HCT116 (cell line): Measurements from ENCODE around the gene CDON. TPM values are rescaled to one million over a fixed set of nuclear protein-coding genes. Genes with fewer than 3 reads are reported as not detected.

Experiments
- ATAC-seq: fragments of 200-7000 bp; cut with Tn5 transposase; 2 replicates; pipeline ENCODE4 v1.9.1; 2020; ENCODE audit warnings: mild to moderate bottlenecking, moderate library complexity
- BruUV-seq: library from RNA; stranded (reverse); fragments of 400-500 nt; replicated peaks from 2 replicates; lab custom pipeline; 2021; lab: Mats Ljungman, UMichigan
- CTCF ChIA-PET: fragments of 300-600 bp; sonication (Branson Sonifier 250); formaldehyde crosslinking; loops from one replicate; lab custom pipeline; 2021; ENCODE audit warnings: antibody characterized with exemption; lab: Charles Lee
- POLR2A ChIA-PET: fragments of 300-600, 350-600 bp; sonication (Branson Sonifier 250); formaldehyde crosslinking; loops from one replicate; lab custom pipeline; 2021; ENCODE audit warnings: antibody characterized with exemption; lab: Charles Lee
- RAD21 ChIA-PET, 2 experiments: fragments of 300-600 bp; sonication (Branson Sonifier 250); formaldehyde crosslinking; loops; one replicate each; lab custom pipeline; 2023; ENCODE audit warnings: low total read pairs in 2 of 2; ENCODE audit not compliant: uncharacterized antibody in 2 of 2, unreplicated experiment in 2 of 2, low non-redundant PET in 1 of 2; lab: Charles Lee
- DNase-seq: peaks from one replicate; pipeline ENCODE4 v3.0.0-alpha.2; 2010; ENCODE audit warnings: low read depth, low spot score
- H2AFZ ChIP-seq: fragments of 200-600 bp; shearing (Covaris generic), sonication (generic); 2 replicates; pipeline ENCODE4 v1.6.1; 2017; ENCODE audit warnings: low read depth, mixed run types, mixed read lengths, antibody characterized with exemption, low read length; ENCODE audit not compliant: poor library complexity, severe bottlenecking
- H3K27ac ChIP-seq: 2 replicates; pipeline ENCODE4 v1.5.1; 2012; ENCODE audit warnings: low read depth, low read length
- H3K27me3 ChIP-seq: fragments of 200-600 bp; sonication (generic); 2 replicates; pipeline ENCODE4 v1.6.1; 2016; ENCODE audit warnings: mixed run types, low read length, mixed read lengths; ENCODE audit not compliant: insufficient read depth
- H3K36me3 ChIP-seq, 2 experiments: fragments of 200-500 bp in 1 of 2; fragments of 200-600 bp in 1 of 2; sonication (Bioruptor generic) in 1 of 2; sonication (generic) in 1 of 2; 2 replicates each; pipeline versions ENCODE4 v1.5.1 to v1.6.1; 2014 to 2016; ENCODE audit warnings: low read length in 2 of 2, inconsistent platforms in 1 of 2, mixed read lengths in 1 of 2, mixed run types in 1 of 2; ENCODE audit not compliant: insufficient read depth in 2 of 2, control insufficient read depth in 1 of 2
- H3K4me1 ChIP-seq, 2 experiments: fragments of 200-600 bp in 1 of 2; sonication (generic) in 1 of 2; 2 replicates each; pipeline versions ENCODE4 v1.5.1 to v1.6.1; 2012 to 2017; ENCODE audit warnings: low read length in 2 of 2, inconsistent platforms in 1 of 2, mild to moderate bottlenecking in 1 of 2, mixed read lengths in 1 of 2, mixed run types in 1 of 2, moderate library complexity in 1 of 2; ENCODE audit not compliant: insufficient read depth in 2 of 2, control insufficient read depth in 1 of 2
- H3K4me2 ChIP-seq: fragments of 200-600 bp; sonication (generic); 2 replicates; pipeline ENCODE4 v1.6.1; 2017; ENCODE audit warnings: mixed run types, low read length, mixed read lengths
- H3K4me3 ChIP-seq, 2 experiments: fragments of 200-600 bp in 1 of 2; sonication (generic) in 1 of 2; replicated peaks in 1 of 2; 2 replicates each; pipeline ENCODE4 v1.5.1; 2011 to 2016; ENCODE audit warnings: low read length in 2 of 2, control low read depth in 1 of 2, low read depth in 1 of 2, mild to moderate bottlenecking in 1 of 2, mixed read lengths in 1 of 2, mixed run types in 1 of 2
- H3K79me2 ChIP-seq: fragments of 200-600 bp; sonication (generic); 2 replicates; pipeline ENCODE4 v1.6.1; 2017; ENCODE audit warnings: mild to moderate bottlenecking, mixed run types, low read length, moderate library complexity, mixed read lengths; ENCODE audit not compliant: insufficient read depth
- H3K9ac ChIP-seq: fragments of 200-600 bp; sonication (generic); 2 replicates; pipeline ENCODE4 v1.6.1; 2016; ENCODE audit warnings: low read length, mixed read lengths
- H3K9me2 ChIP-seq: fragments of 200-600 bp; sonication (generic), shearing (Covaris generic); 2 replicates; pipeline ENCODE4 v1.6.1; 2017; ENCODE audit warnings: mixed run types, mild to moderate bottlenecking, moderate library complexity; ENCODE audit not compliant: insufficient read depth
- H3K9me3 ChIP-seq, 2 experiments: fragments of 200-500 bp in 1 of 2; fragments of 200-600 bp in 1 of 2; sonication (Bioruptor generic) in 1 of 2; sonication (generic) in 1 of 2; 2 replicates each; pipeline ENCODE4 v1.6.1; 2014 to 2017; ENCODE audit warnings: low read length in 2 of 2, mixed read lengths in 2 of 2, inconsistent platforms in 1 of 2, low read depth in 1 of 2, mild to moderate bottlenecking in 1 of 2, mixed run types in 1 of 2, moderate library complexity in 1 of 2; ENCODE audit not compliant: control insufficient read depth in 1 of 2, insufficient read depth in 1 of 2
- H4K20me1 ChIP-seq: fragments of 200-600 bp; sonication (generic), shearing (Covaris generic); 2 replicates; pipeline ENCODE4 v1.6.1; 2017; ENCODE audit warnings: mixed run types, mild to moderate bottlenecking, moderate library complexity; ENCODE audit not compliant: insufficient read depth
- CBX3 ChIP-seq: IDR thresholded peaks from 2 replicates; pipeline ENCODE4 v1.6.1; 2012; ENCODE audit warnings: low read depth
- EGR1 ChIP-seq: IDR thresholded peaks from 2 replicates; pipeline ENCODE4 v1.6.1; 2012; ENCODE audit warnings: low read depth
- EZH2 ChIP-seq: fragments of 200-600 bp; sonication (generic); IDR thresholded peaks from 2 replicates; pipeline ENCODE4 v1.6.1; 2017; ENCODE audit warnings: antibody characterized with exemption, mixed run types
- EZH2phosphoT487 ChIP-seq: fragments of 200-600 bp; IDR thresholded peaks from 2 replicates; pipeline ENCODE4 v1.6.1; 2018; ENCODE audit warnings: antibody characterized with exemption, borderline replicate concordance
- FOSL1 ChIP-seq: IDR thresholded peaks from 2 replicates; pipeline ENCODE4 v1.6.1; 2012; ENCODE audit warnings: low read depth
- JUND ChIP-seq: IDR thresholded peaks from 2 replicates; pipeline ENCODE4 v1.6.1; 2012
- POLR2A ChIP-seq: IDR thresholded peaks from 2 replicates; pipeline ENCODE4 v1.7.0; 2011; ENCODE audit warnings: borderline replicate concordance; ENCODE audit not compliant: insufficient read depth, insufficient read length; ENCODE audit errors: extremely low read depth
- POLR2AphosphoS5 ChIP-seq: IDR thresholded peaks from 2 replicates; pipeline ENCODE4 v1.6.1; 2011; ENCODE audit warnings: mild to moderate bottlenecking, low read depth, low read length, moderate library complexity
- RAD21 ChIP-seq: IDR thresholded peaks from 2 replicates; pipeline ENCODE4 v1.6.1; 2012; ENCODE audit warnings: low read depth, mild to moderate bottlenecking
- SIN3A ChIP-seq: IDR thresholded peaks from 2 replicates; pipeline ENCODE4 v1.6.1; 2012; ENCODE audit warnings: low read depth
- ZNF274 ChIP-seq: fragments of 200-500 bp; sonication (Bioruptor generic); IDR thresholded peaks from 2 replicates; pipeline ENCODE4 v1.6.1; 2014; ENCODE audit warnings: mild to moderate bottlenecking, low read depth, low read length, inconsistent platforms
- intact Hi-C: fragments of 100-400 bp; cut with micrococcal nuclease; formaldehyde crosslinking; loops from 2 replicates; pipeline ENCODE4 v1.10.0; 2022
- total RNA-seq: library from RNA; stranded (reverse); gene quantifications from one replicate; pipeline ENCODE4 v1.2.1, GENCODE V29; 2021; ENCODE audit not compliant: unreplicated experiment
- TF ChIP-seq, protein P1 (sequence below): IDR thresholded peaks from 2 replicates; pipeline ENCODE4 v1.6.1; 2012
- TF ChIP-seq, protein P2 (sequence below): IDR thresholded peaks from 2 replicates; pipeline ENCODE4 v1.6.1; 2011; ENCODE audit warnings: mild to moderate bottlenecking, low read length, moderate library complexity; ENCODE audit not compliant: insufficient replicate concordance; ENCODE audit errors: extremely low read depth
- TF ChIP-seq, protein P3 (sequence below): IDR thresholded peaks from 2 replicates; pipeline ENCODE4 v1.6.1; 2012

The CDON gene
- total RNA-seq, 1 experiment from 2014 or later = 16.9 TPM

DNA sequence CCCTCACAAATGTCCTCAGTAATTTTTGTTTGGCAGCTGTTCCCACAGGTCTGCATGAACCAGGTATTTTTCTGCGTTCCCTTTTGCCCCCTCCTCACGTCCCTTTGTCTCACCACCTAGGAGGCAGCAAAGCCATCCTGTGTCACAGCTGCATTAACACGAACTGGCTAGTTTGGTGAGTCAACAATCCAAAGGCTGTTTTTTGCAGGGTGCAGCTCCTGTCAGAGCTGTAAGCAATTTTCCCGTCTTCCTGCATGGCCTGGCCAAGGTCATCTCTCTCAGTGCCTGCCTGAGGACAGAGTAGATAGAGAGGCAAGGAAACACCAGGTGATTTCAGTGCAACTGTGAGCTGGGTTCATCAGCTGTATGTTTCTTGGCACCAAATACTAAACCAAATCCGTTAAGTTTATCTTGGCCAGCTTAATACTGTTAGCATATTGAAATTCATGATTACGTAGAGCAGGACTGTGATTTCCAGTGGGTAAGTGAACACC lies 137.4 kb downstream of the CDON start:
- Histone ChIP-seq H4K20me1 (no peaks in the 10 kb centered on the region), H3K9me3 (no peaks in the 10 kb centered on the region), H2AFZ (no peak overlapping the region), H3K27ac (no peak overlapping the region), H3K36me3 (no peaks in the 10 kb centered on the region), H3K9me2 (no peaks in the 10 kb centered on the region), H3K4me2 (no peak overlapping the region), H3K27me3 (no peaks in the 10 kb centered on the region), H3K4me1 (no peaks in the 10 kb centered on the region), H3K9ac (no peak overlapping the region), H3K79me2 (no peaks in the 10 kb centered on the region), H3K4me3 (no peak overlapping the region)
- ChIA-PET POLR2A (no interaction called here), RAD21 (no interaction called here), CTCF (interaction anchor here (1.2 kb wide), 1 partner anchor 268 kb away, joined by 7 read pairs; no protein-coding TSS in a partner anchor)
- intact Hi-C loops = no loop called here
- DNase-seq (no peak), ATAC-seq (no peak)
- no TSS peak for BruUV-seq
- TF ChIP-seq SIN3A = no peak

DNA sequence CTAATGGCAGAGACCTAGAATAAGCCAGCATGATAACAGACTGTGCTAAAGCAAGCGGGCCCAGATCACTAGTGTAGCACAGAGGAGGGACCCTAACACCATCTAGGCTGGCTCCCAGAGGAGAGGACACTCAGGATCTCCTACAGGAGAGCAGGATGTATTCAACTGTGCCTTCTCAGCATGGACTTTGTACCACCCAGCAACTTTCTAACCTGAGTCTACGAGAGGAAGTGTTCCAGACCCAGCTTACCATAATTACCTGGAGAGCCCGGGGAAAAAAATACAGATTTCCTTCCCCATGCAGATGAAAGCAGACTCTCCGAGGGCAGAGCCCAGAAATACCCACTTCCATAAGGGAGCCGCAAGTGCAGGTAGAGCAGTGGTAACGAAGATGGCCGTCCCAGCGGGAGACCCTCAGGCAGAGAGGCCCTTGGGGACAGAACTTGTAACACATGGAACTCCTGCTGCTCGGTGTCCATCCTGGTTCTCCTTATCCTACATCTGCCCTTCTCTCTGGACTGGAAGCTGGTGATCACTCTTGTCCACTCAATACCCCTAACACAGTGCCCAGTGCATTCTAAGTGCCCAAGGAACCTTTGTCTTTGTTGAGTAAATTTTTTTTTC lies 138.2 kb downstream of the CDON start:
- TF ChIP-seq, protein P1, sequence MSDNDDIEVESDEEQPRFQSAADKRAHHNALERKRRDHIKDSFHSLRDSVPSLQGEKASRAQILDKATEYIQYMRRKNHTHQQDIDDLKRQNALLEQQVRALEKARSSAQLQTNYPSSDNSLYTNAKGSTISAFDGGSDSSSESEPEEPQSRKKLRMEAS = no peak
- TF ChIP-seq POLR2A = no peak
- no peak for TF ChIP-seq POLR2AphosphoS5
- TF ChIP-seq, protein P2, sequence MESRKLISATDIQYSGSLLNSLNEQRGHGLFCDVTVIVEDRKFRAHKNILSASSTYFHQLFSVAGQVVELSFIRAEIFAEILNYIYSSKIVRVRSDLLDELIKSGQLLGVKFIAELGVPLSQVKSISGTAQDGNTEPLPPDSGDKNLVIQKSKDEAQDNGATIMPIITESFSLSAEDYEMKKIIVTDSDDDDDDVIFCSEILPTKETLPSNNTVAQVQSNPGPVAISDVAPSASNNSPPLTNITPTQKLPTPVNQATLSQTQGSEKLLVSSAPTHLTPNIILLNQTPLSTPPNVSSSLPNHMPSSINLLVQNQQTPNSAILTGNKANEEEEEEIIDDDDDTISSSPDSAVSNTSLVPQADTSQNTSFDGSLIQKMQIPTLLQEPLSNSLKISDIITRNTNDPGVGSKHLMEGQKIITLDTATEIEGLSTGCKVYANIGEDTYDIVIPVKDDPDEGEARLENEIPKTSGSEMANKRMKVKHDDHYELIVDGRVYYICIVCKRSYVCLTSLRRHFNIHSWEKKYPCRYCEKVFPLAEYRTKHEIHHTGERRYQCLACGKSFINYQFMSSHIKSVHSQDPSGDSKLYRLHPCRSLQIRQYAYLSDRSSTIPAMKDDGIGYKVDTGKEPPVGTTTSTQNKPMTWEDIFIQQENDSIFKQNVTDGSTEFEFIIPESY = no peak
- no peak for TF ChIP-seq EZH2
- TF ChIP-seq FOSL1 = no peak
- TF ChIP-seq CBX3 = no peak
- no peak for TF ChIP-seq ZNF274
- TF ChIP-seq, protein P3, sequence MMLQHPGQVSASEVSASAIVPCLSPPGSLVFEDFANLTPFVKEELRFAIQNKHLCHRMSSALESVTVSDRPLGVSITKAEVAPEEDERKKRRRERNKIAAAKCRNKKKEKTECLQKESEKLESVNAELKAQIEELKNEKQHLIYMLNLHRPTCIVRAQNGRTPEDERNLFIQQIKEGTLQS = no peak
- TF ChIP-seq EGR1 = no peak
- no peak for TF ChIP-seq RAD21
- TF ChIP-seq JUND = no peak
- TF ChIP-seq EZH2phosphoT487 = no peak
- DNase-seq (no peak), ATAC-seq (no peak)
- Histone ChIP-seq H3K4me2 (no peak overlapping the region), H3K27ac (no peak overlapping the region), H3K36me3 (no peaks in the 10 kb centered on the region), H3K9me3 (no peaks in the 10 kb centered on the region), H3K4me1 (no peaks in the 10 kb centered on the region), H3K4me3 (no peak overlapping the region), H4K20me1 (no peaks in the 10 kb centered on the region), H3K9me2 (no peaks in the 10 kb centered on the region), H3K9ac (no peak overlapping the region), H2AFZ (no peak overlapping the region), H3K27me3 (no peaks in the 10 kb centered on the region), H3K79me2 (no peaks in the 10 kb centered on the region)
- intact Hi-C loops = loop anchor here (5.0 kb wide), 1 partner anchor 198 kb away; no protein-coding TSS in a partner anchor
- POLR2A ChIA-PET = no interaction called here
- BruUV-seq = no TSS peak
- CTCF ChIA-PET = interaction anchor here (1.2 to 1.4 kb wide), 2 partner anchors 269 to 556 kb away, joined by 3 to 7 read pairs; no protein-coding TSS in a partner anchor
- RAD21 ChIA-PET = no interaction called here
